HepG2 (cell line): Measurements from ENCODE around the gene OLR1. TPM values are rescaled to one million over a fixed set of nuclear protein-coding genes. Genes with fewer than 3 reads are reported as not detected.

Source experiments
- ATAC-seq: fragments of 200-7000 bp; cut with Tn5 transposase; 3 replicates; pipeline ENCODE4 v1.9.1; 2020; ENCODE audit warnings: mild to moderate bottlenecking, moderate library complexity
- BruUV-seq: library from RNA; stranded (reverse); fragments of 400-500 nt; replicated peaks from 2 replicates; lab custom pipeline; 2021; lab: Mats Ljungman, UMichigan
- CTCF ChIA-PET: fragments of 300-600 bp; formaldehyde crosslinking; extraction: SDS; loops from one replicate; lab custom pipeline; 2021; ENCODE audit warnings: low total read pairs, inconsistent platforms, low intra/inter-chr PET ratio; lab: Yijun Ruan, JAX
- POLR2A ChIA-PET: fragments of 350-600 bp; sonication (Branson Sonifier 250); formaldehyde crosslinking; loops from one replicate; lab custom pipeline; 2020; ENCODE audit warnings: antibody characterized with exemption, inconsistent platforms; lab: Yijun Ruan, JAX
- DNase-seq: peaks from one replicate; pipeline ENCODE4 v3.0.0-alpha.2; 2015; ENCODE audit warnings: low spot score
- FAIRE-seq: peaks from 3 replicates; lab custom pipeline; 2011; peaks lifted over from hg19 to GRCh38; lab: Jason Lieb, UNC
- H2AFZ ChIP-seq: one replicate; pipeline ENCODE4 v1.6.1; 2011; ENCODE audit warnings: low read length, inconsistent platforms
- H3K27ac ChIP-seq: fragments of 300-600 bp; 3 replicates; pipeline ENCODE4 v1.8.0; 2011; ENCODE audit warnings: mixed run types, mild to moderate bottlenecking, mixed read lengths, low read length, inconsistent platforms; ENCODE audit not compliant: insufficient read depth; ENCODE audit errors: extremely low read length
- H3K27me3 ChIP-seq, 2 experiments: fragments of 200-600 bp in 1 of 2; 2 replicates in 1 of 2; 3 replicates in 1 of 2; pipeline versions ENCODE4 v1.6.0 to v1.8.0; 2011; ENCODE audit warnings: low read length in 2 of 2, mild to moderate bottlenecking in 2 of 2, moderate library complexity in 2 of 2, inconsistent platforms in 1 of 2; ENCODE audit not compliant: insufficient read depth in 2 of 2, control insufficient read depth in 1 of 2
- H3K36me3 ChIP-seq, 2 experiments: fragments of 200-600 bp in 1 of 2; replicated peaks in 1 of 2; 2 replicates in 1 of 2; 3 replicates in 1 of 2; pipeline versions ENCODE4 v1.5.1 to v1.8.0; 2011; ENCODE audit warnings: low read length in 2 of 2, inconsistent platforms in 1 of 2; ENCODE audit not compliant: insufficient read depth in 2 of 2, control insufficient read depth in 1 of 2
- H3K4me1 ChIP-seq: 2 replicates; pipeline ENCODE4 v1.5.1; 2012; ENCODE audit warnings: low read length, inconsistent platforms; ENCODE audit not compliant: insufficient read depth
- H3K4me2 ChIP-seq: 2 replicates; pipeline ENCODE4 v1.6.0; 2011; ENCODE audit warnings: low read depth, low read length, inconsistent platforms
- H3K4me3 ChIP-seq, 3 experiments: fragments of 200-600 bp in 1 of 3; sonication (generic), shearing (Covaris generic) in 1 of 3; replicated peaks in 1 of 3; 2 replicates each; pipeline ENCODE4 v1.5.1; 2011 to 2016; ENCODE audit warnings: low read length in 3 of 3, inconsistent platforms in 2 of 3, low read depth in 2 of 3, mild to moderate bottlenecking in 2 of 3, control low read depth in 1 of 3, mixed read lengths in 1 of 3; ENCODE audit not compliant: insufficient read depth in 1 of 3
- H3K79me2 ChIP-seq: one replicate; pipeline ENCODE4 v1.6.1; 2011; ENCODE audit warnings: low read length, inconsistent platforms; ENCODE audit not compliant: insufficient read depth
- H3K9ac ChIP-seq: 2 replicates; pipeline ENCODE4 v1.6.0; 2011; ENCODE audit warnings: mild to moderate bottlenecking, low read depth, low read length, inconsistent platforms; ENCODE audit not compliant: insufficient read depth
- H3K9me3 ChIP-seq: 2 replicates; pipeline ENCODE4 v1.5.1; 2012; ENCODE audit warnings: mild to moderate bottlenecking, low read length
- H4K20me1 ChIP-seq: 2 replicates; pipeline ENCODE4 v1.6.0; 2011; ENCODE audit warnings: inconsistent platforms, mild to moderate bottlenecking, low read length, moderate library complexity; ENCODE audit not compliant: insufficient read depth
- CEBPG ChIP-seq: IDR thresholded peaks from 2 replicates; pipeline ENCODE4 v1.6.1; 2016
- CREB3 ChIP-seq: sonication (generic); formaldehyde crosslinking; IDR thresholded peaks from 2 replicates; pipeline ENCODE4 v1.5.0; 2020; ENCODE audit warnings: missing genetic modification reagents
- DBP ChIP-seq: sonication (generic); formaldehyde crosslinking; IDR thresholded peaks from 2 replicates; pipeline ENCODE4 v1.4.0; 2020; ENCODE audit warnings: missing genetic modification reagents; ENCODE audit errors: not compliant biosample characterization
- HNRNPLL ChIP-seq: fragments of 200-400 bp; formaldehyde crosslinking; IDR thresholded peaks from 2 replicates; pipeline ENCODE4 v1.6.1; 2017; ENCODE audit warnings: mild to moderate bottlenecking, low read depth, low read length; ENCODE audit not compliant: poor library complexity, severe bottlenecking
- NFYC ChIP-seq: IDR thresholded peaks from 2 replicates; pipeline ENCODE4 v1.6.1; 2016; ENCODE audit warnings: missing genetic modification reagents, missing compliant biosample characterization
- SALL2 ChIP-seq: sonication (generic); formaldehyde crosslinking; IDR thresholded peaks from 2 replicates; pipeline ENCODE4 v1.8.1; 2023; ENCODE audit warnings: mild to moderate bottlenecking, missing genetic modification reagents, inconsistent platforms
- ZBTB8A ChIP-seq: sonication (generic); formaldehyde crosslinking; IDR thresholded peaks from 2 replicates; pipeline ENCODE4 v1.4.0; 2020; ENCODE audit warnings: mild to moderate bottlenecking, low read depth, missing genetic modification reagents, borderline replicate concordance
- ZNF10 ChIP-seq: sonication (generic); formaldehyde crosslinking; IDR thresholded peaks from 2 replicates; pipeline ENCODE4 v1.4.0; 2020; ENCODE audit warnings: mild to moderate bottlenecking, low read depth, missing genetic modification reagents, borderline replicate concordance
- ZNF605 ChIP-seq: sonication (generic); formaldehyde crosslinking; IDR thresholded peaks from 2 replicates; pipeline ENCODE4 v1.8.0; 2022; ENCODE audit warnings: mild to moderate bottlenecking, missing genetic modification reagents
- ZNF639 ChIP-seq: conservative IDR thresholded peaks from 2 replicates; pipeline ENCODE4 v1.6.1; 2018; ENCODE audit warnings: missing genetic modification reagents
- ZNF646 ChIP-seq: sonication (generic); formaldehyde crosslinking; IDR thresholded peaks from 2 replicates; pipeline ENCODE4 v1.9.0; 2021; ENCODE audit warnings: mild to moderate bottlenecking, missing genetic modification reagents
- ZNF710 ChIP-seq: sonication (generic); formaldehyde crosslinking; IDR thresholded peaks from 2 replicates; pipeline ENCODE4 v1.5.0; 2020; ENCODE audit warnings: mild to moderate bottlenecking, missing genetic modification reagents, borderline replicate concordance
- WGBS: methylation state at CpG from one replicate; pipeline ENCODE4 v1.1.6; 2017; ENCODE audit warnings: low lambda C conversion rate; 5-methylcytosine and 5-hydroxymethylcytosine counted together
- in situ Hi-C: cut with HindIII; loops from 2 replicates; pipeline ENCODE4 v1.10.0; 2017; ENCODE audit warnings: low pct_unique_long_range_greater_than_20kb; ENCODE audit not compliant: extremely low pct_ligation_motif_present
- intact Hi-C: fragments of 100-400 bp; cut with micrococcal nuclease; formaldehyde crosslinking; loops from one replicate; pipeline ENCODE4 v1.10.0; 2022; ENCODE audit not compliant: unreplicated experiment
- polyA plus RNA-seq, 8 experiments: library from polyadenylated mRNA; depleted of rRNA in 3 of 8; stranded (reverse) in 7 of 8; unstranded in 1 of 8; fragments of >200 nt; fragmentation: Illumina TruSeq in 4 of 8; extraction: Trizol in 4 of 8; gene quantifications; 2 replicates each; pipeline versions ENCODE4 v1.2.1 to v1.2.3, GENCODE V29; 2011 to 2016; ENCODE audit warnings: low read depth in 4 of 8, missing spikeins in 1 of 8, mixed read lengths in 1 of 8; ENCODE audit not compliant: insufficient read depth in 1 of 8
- total RNA-seq, 5 experiments: library from RNA; depleted of rRNA; stranded (reverse); fragments of >200 nt; fragmentation: Illumina TruSeq; extraction: Trizol; gene quantifications; 2 replicates each; pipeline ENCODE4 v1.2.3, GENCODE V29; 2016; ENCODE audit warnings: low read depth in 1 of 5

The OLR1 gene
- total and polyA plus RNA-seq, 2 of the 13 experiments (the other 11 are each of a cell fraction or from before 2014, with no cell fraction given), result not detected

GRCh38 chr12:10182354-10183049, 10.6 kb upstream of the OLR1 start:
- no peaks in the 10 kb centered on the region for H3K27me3 ChIP-seq
- ChIA-PET CTCF (no interaction called here), POLR2A (no interaction called here)
- H3K4me3 ChIP-seq, result no peak overlapping the region
- no peak overlapping the region for H3K9ac ChIP-seq
- no peak overlapping the region for H3K4me2 ChIP-seq
- no peak overlapping the region for H2AFZ ChIP-seq
- intact Hi-C loops, result no loop called here
- WGBS, result 16% methylated on average over 5 of the region's 5 CpGs
- no peak overlapping the region for H3K27ac ChIP-seq
- no peak for ATAC-seq
- BruUV-seq, result no TSS peak
- in situ Hi-C loops, result no loop called here
- H3K36me3 ChIP-seq, result no peaks in the 10 kb centered on the region
- TF ChIP-seq SALL2 (CRISPR knock-in tag), result no peak
- TF ChIP-seq NFYC (CRISPR knock-in tag), result no peak
- TF ChIP-seq ZNF646, result no peak
- TF ChIP-seq ZBTB8A (CRISPR knock-in tag), result no peak
- TF ChIP-seq ZNF10 (CRISPR knock-in tag), result no peak
- TF ChIP-seq CREB3 (CRISPR knock-in tag), result no peak
- no peak for TF ChIP-seq ZNF639 (CRISPR knock-in tag)
- no peak for TF ChIP-seq ZNF605 (CRISPR knock-in tag)
- TF ChIP-seq HNRNPLL, result no peak
- TF ChIP-seq DBP (CRISPR knock-in tag), result no peak
- no peak for TF ChIP-seq CEBPG (CRISPR knock-in tag)
- TF ChIP-seq ZNF710, result no peak
- TF ChIP-seq, all 625 proteins: peak for 0
- Histone ChIP-seq H3K9me3 (no peaks in the 10 kb centered on the region), H3K4me1 (no peaks in the 10 kb centered on the region), H3K79me2 (no peaks in the 10 kb centered on the region), H4K20me1 (no peaks in the 10 kb centered on the region)
- DNase-seq, result no peak
- FAIRE-seq, result no peak
